ENCODE results near the gene GOLIM4.
A peak's percentile ranks its signal among the peaks of the same experiment; 100 is the strongest.

Gene GOLIM4

GRCh38 chr3:168097381-168097780 lies 1.7 kb upstream of the GOLIM4 start:
- DNase-seq: no peak

GRCh38 chr3:168096210-168096652 lies 507 bp upstream of the GOLIM4 start:
- DNase-seq: peak; percentile 8 to 16

GRCh38 chr3:168094877-168095610 lies 680 bp downstream of the GOLIM4 start:
- DNase-seq: peak; percentile 19 to 35

GRCh38 chr3:168094580-168094876 lies 1.2 kb downstream of the GOLIM4 start:
- no peak for DNase-seq

- no peak for DNase-seq
Observed at GRCh38 chr3:168093790-168094189, 1.9 kb downstream of the GOLIM4 start.

GRCh38 chr3:168093229-168093628 lies 2.5 kb downstream of the GOLIM4 start:
- no peak for DNase-seq

- DNase-seq: no peak
Observed at GRCh38 chr3:168091941-168092340, 3.8 kb downstream of the GOLIM4 start.

GRCh38 chr3:168091302-168091858 lies 4.3 kb downstream of the GOLIM4 start:
- DNase-seq: no peak

GRCh38 chr3:168090306-168091085 lies 5.2 kb downstream of the GOLIM4 start:
- no peak for DNase-seq

- DNase-seq: no peak
Observed at GRCh38 chr3:168089179-168089771, 6.4 kb downstream of the GOLIM4 start.

- DNase-seq: no peak
Observed at GRCh38 chr3:168088106-168088720, 7.5 kb downstream of the GOLIM4 start.

GRCh38 chr3:168087539-168087938 lies 8.2 kb downstream of the GOLIM4 start:
- no peak for DNase-seq

- no peak for DNase-seq
Observed at GRCh38 chr3:168086541-168087260, 9.0 kb downstream of the GOLIM4 start.

- no peak for DNase-seq
Observed at GRCh38 chr3:168085491-168086119, 10.1 kb downstream of the GOLIM4 start.

GRCh38 chr3:168083906-168084305 lies 11.8 kb downstream of the GOLIM4 start:
- DNase-seq: no peak

GRCh38 chr3:168081856-168082255 lies 13.9 kb downstream of the GOLIM4 start:
- no peak for DNase-seq

GRCh38 chr3:168081171-168081771 lies 14.5 kb downstream of the GOLIM4 start:
- no peak for DNase-seq

- no peak for DNase-seq
Observed at GRCh38 chr3:168080499-168081170, 15.1 kb downstream of the GOLIM4 start.

GRCh38 chr3:168080022-168080421 lies 15.7 kb downstream of the GOLIM4 start:
- DNase-seq: no peak

GRCh38 chr3:168077091-168077490 lies 18.6 kb downstream of the GOLIM4 start:
- DNase-seq: no peak
